ENCODE results near the gene CPN2.
A peak's percentile ranks its signal among the peaks of the same experiment; 100 is the strongest.

CPN2 gene

GRCh38 chr3:194351080-194351672, at the start of gene CPN2:
TSS of gene CPN2 (minus strand) at chr3:194351328. CDS start at chr3:194342702, 8,626 bp downstream.
- DNase-seq (ENCODE audit: low spot score): peak; percentile 56

GRCh38 chr3:194399874-194400411, 48.8 kb upstream of the CPN2 start:
- DNase-seq (ENCODE audit: low spot score): no peak

- DNase-seq (ENCODE audit: low spot score): no peak
These were observed 48.0 kb upstream of the CPN2 start, which contains the start of gene GP5 for GRCh38 chr3:194399166-194399565. TSS of gene GP5 (minus strand) at chr3:194399266. CDS start at chr3:194398282, 984 bp downstream.

- DNase-seq (ENCODE audit: low spot score): no peak
These were observed 46.7 kb upstream of the CPN2 start for GRCh38 chr3:194397757-194398312.

- DNase-seq (ENCODE audit: low spot score): no peak
These were observed 46.0 kb upstream of the CPN2 start for GRCh38 chr3:194396859-194397756.

GRCh38 chr3:194396539-194396858, 45.4 kb upstream of the CPN2 start:
- no peak for DNase-seq (ENCODE audit: low spot score)

- DNase-seq (ENCODE audit: low spot score): no peak
These were observed 44.8 kb upstream of the CPN2 start for GRCh38 chr3:194395778-194396538.

- peak; percentile 46 for DNase-seq (ENCODE audit: low spot score)
These were observed 44.1 kb upstream of the CPN2 start for GRCh38 chr3:194395212-194395611.

GRCh38 chr3:194392576-194392975, 41.4 kb upstream of the CPN2 start:
- no peak for DNase-seq (ENCODE audit: low spot score)

GRCh38 chr3:194390835-194391234, 39.7 kb upstream of the CPN2 start:
- no peak for DNase-seq (ENCODE audit: low spot score)

- no peak for DNase-seq (ENCODE audit: low spot score)
These were observed 38.1 kb upstream of the CPN2 start for GRCh38 chr3:194389269-194389668.

GRCh38 chr3:194387926-194388418, 36.8 kb upstream of the CPN2 start:
- no peak for DNase-seq (ENCODE audit: low spot score)

- no peak for DNase-seq (ENCODE audit: low spot score)
These were observed 36.1 kb upstream of the CPN2 start for GRCh38 chr3:194387276-194387675.

GRCh38 chr3:194386648-194387047, 35.5 kb upstream of the CPN2 start:
- no peak for DNase-seq (ENCODE audit: low spot score)

GRCh38 chr3:194386066-194386465, 34.9 kb upstream of the CPN2 start:
- no peak for DNase-seq (ENCODE audit: low spot score)

- DNase-seq (ENCODE audit: low spot score): no peak
These were observed 33.5 kb upstream of the CPN2 start for GRCh38 chr3:194384569-194385001.

- DNase-seq (ENCODE audit: low spot score): no peak
These were observed 33.0 kb upstream of the CPN2 start for GRCh38 chr3:194384156-194384555.

- no peak for DNase-seq (ENCODE audit: low spot score)
These were observed 32.3 kb upstream of the CPN2 start for GRCh38 chr3:194383276-194383940.

GRCh38 chr3:194382892-194383223, 31.7 kb upstream of the CPN2 start:
- no peak for DNase-seq (ENCODE audit: low spot score)

GRCh38 chr3:194382196-194382891, 31.2 kb upstream of the CPN2 start:
- no peak for DNase-seq (ENCODE audit: low spot score)

GRCh38 chr3:194381460-194381875, 30.3 kb upstream of the CPN2 start:
- no peak for DNase-seq (ENCODE audit: low spot score)
